ENCODE results near the gene DNAJC25. TPM values are rescaled to one million over a fixed set of nuclear protein-coding genes. Genes with fewer than 3 reads are reported as not detected.
A peak's percentile ranks its signal among the peaks of the same experiment; 100 is the strongest.

DNAJC25 gene
- total RNA-seq, 1 experiment from 2014 or later = 6.2 TPM

DNA sequence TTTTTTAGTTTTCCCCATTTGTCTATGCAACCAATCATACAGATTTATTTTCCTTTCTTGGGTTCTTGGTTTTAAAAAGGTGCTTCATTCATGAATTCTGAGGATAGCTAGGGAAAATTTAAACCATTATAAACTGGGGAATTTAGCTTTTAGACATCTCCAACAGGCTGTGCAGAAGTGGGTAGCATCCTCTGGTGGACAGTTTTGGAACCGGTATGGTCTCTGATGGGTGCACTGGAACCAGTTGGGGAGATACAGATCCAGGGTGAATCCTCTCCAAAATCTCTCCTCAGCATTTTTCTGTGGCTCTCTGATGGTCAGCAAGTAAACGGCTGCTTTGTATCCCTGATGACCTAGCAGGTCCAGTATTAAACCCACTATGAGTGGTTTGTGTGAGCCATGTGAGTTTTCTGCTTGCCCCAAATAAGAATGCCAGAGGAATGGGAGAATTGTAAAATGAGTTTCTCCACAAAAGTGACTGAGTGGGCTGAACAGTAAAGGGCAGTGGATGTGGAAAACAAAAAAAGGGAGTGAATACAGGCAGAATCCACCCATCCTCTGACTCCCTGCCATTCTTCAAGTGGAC is 9.1 kb upstream of the DNAJC25 start:
- in situ Hi-C loops (cut with HindIII; ENCODE audit: low pct_unique_long_range_greater_than_20kb, low sequenced_read_pairs) = no loop called here
- no peak for DNase-seq (ENCODE audit: low read depth)

GRCh38 chr9:111622626-111623025 is 8.5 kb upstream of the DNAJC25 start:
- in situ Hi-C loops (cut with HindIII; ENCODE audit: low pct_unique_long_range_greater_than_20kb, low sequenced_read_pairs) = no loop called here
- peak; percentile 73 for DNase-seq (ENCODE audit: low read depth)

DNA sequence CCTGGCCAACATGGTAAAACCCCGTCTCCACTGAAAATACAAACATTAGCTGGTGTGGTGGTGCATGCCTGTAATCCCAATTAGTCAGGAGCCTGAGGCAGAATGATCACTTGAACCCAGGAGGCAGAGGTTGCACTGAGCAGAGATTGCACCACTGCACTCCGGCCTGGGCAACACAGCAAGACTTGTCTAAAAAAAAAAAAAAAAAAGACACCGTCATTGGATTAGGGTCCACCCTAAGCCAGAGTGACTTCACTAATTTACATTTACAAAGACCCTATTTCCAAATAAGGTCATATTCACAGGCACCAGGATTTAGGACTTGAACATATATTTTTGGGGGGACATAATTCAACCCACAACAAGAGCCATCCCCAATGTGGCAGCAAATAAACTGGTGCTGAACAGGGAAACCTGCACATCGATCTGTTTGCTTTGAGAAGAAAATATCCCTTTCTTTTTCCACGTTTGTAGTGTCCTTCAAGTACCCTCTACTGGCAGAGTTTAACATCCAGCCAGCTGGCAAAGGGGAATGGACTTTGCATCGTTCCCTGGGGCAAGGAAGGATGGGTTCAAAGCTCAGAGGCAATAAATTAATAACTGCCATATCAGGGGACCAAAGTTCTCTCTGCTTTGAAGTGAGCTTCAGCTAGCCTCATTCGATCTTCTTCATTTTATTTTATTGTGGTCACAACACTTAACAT is 3.7 kb upstream of the DNAJC25 start:
- DNase-seq (ENCODE audit: low read depth) = no peak
- in situ Hi-C loops (cut with HindIII; ENCODE audit: low pct_unique_long_range_greater_than_20kb, low sequenced_read_pairs) = no loop called here

GRCh38 chr9:111628411-111628810 is 2.7 kb upstream of the DNAJC25 start:
- DNase-seq (ENCODE audit: low read depth) = no peak
- in situ Hi-C loops (cut with HindIII; ENCODE audit: low pct_unique_long_range_greater_than_20kb, low sequenced_read_pairs) = no loop called here

DNA sequence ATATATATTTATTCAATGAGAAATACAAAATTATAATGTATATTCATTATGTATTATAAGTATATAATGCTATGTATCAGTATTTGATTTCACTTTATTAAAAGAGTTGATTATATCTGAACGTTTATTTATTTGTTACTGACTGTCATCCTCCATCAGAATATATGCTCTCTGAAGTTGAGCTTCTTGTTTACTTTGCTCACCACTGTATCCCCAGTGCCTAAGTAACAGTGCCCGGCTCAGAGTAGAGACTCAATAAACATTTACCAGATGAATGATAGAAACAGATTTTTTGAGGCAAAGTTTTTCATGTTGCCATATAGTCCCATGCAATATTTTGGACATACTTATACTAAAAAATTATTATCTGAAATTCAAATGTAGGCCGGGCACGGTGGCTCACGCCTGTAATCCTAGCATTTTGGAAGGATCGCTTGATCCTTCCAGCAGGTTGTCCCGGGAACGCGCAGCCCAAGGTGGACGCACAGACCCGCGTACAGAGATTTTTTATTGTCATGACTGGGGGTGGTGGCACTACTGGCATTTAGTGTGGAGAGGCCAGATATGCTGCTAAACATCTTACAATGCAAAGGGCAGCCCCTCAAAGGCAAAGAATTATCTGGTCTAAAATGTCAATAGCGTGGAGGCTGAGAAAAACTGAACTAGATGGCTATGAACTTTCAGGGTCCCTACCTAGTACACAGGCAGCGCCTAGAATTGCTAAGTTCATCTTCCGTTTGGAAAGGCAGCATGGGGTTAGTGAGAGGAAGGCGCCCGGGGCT is 761 bp upstream of the DNAJC25 start:
- DNase-seq (ENCODE audit: low read depth) = no peak
- in situ Hi-C loops (cut with HindIII; ENCODE audit: low pct_unique_long_range_greater_than_20kb, low sequenced_read_pairs) = no loop called here

DNA sequence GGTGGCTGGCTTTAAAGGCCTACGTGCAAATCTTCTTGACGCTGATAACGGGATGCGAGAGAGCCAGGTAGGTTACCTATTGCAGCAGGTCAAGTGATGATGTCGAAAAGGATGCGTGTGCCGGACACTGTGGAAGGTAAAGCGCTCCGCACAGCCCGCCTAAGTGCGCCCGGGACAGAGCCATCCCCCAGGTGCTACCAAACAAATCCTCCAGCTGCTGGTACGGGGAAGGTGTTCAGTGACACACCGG is 245 bp upstream of the DNAJC25 start:
- no peak for DNase-seq (ENCODE audit: low read depth)
- in situ Hi-C loops (cut with HindIII; ENCODE audit: low pct_unique_long_range_greater_than_20kb, low sequenced_read_pairs) = no loop called here

- in situ Hi-C loops (cut with HindIII; ENCODE audit: low pct_unique_long_range_greater_than_20kb, low sequenced_read_pairs) = no loop called here
- no peak for DNase-seq (ENCODE audit: low read depth)
These were observed 926 bp downstream of the DNAJC25 start for GRCh38 chr9:111632060-111632459.

GRCh38 chr9:111632695-111633388 is 1.7 kb downstream of the DNAJC25 start:
- in situ Hi-C loops (cut with HindIII; ENCODE audit: low pct_unique_long_range_greater_than_20kb, low sequenced_read_pairs) = no loop called here
- no peak for DNase-seq (ENCODE audit: low read depth)

- no peak for DNase-seq (ENCODE audit: low read depth)
- in situ Hi-C loops (cut with HindIII; ENCODE audit: low pct_unique_long_range_greater_than_20kb, low sequenced_read_pairs) = no loop called here
These were observed 2.2 kb downstream of the DNAJC25 start for GRCh38 chr9:111633389-111633736.

DNA sequence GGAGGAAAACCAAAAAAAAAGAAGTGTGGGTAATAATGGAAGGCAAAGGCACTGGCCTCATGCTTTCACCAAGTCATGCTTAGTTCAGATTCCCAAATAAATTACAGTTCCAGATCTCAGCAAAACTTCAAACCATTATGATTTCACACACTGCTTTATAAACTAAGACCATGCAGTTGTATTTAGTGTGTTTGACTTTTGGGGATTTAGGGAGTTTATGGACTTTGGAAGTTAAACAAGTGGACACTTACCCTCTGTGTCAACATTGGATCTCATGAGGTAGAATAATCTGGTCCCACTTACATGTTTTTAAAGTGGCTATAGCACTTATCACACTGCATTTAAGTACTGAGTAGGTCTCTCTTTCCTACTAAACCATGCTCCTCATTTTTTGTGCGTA is 3.7 kb downstream of the DNAJC25 start:
- in situ Hi-C loops (cut with HindIII; ENCODE audit: low pct_unique_long_range_greater_than_20kb, low sequenced_read_pairs) = no loop called here
- no peak for DNase-seq (ENCODE audit: low read depth)

DNA sequence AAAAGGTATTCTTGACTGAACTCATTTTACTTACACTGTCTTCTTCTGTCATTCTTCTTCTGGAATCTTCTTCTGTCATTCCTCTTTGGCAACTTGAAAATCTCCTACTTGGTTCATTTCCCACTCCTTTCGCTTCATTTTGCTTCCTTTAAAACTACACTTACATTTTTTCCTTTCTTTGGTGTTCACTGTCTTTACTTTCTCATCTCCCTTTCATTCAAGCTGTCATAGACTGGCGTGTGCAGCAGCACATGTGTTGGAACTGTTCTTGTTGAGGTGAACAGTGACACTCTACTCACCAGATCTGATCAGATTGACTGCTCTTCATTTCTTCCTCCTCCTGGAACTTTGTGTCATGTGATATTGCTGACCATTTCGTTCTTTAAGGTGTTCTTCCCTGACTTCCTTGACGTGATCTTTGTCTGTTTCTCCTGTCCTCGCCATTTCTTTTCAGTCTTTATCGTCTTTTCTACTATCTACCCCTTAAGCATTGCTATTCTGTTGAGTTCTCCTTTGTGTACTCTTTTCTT is 6.4 kb downstream of the DNAJC25 start:
- DNase-seq (ENCODE audit: low read depth) = no peak
- in situ Hi-C loops (cut with HindIII; ENCODE audit: low pct_unique_long_range_greater_than_20kb, low sequenced_read_pairs) = no loop called here

DNA sequence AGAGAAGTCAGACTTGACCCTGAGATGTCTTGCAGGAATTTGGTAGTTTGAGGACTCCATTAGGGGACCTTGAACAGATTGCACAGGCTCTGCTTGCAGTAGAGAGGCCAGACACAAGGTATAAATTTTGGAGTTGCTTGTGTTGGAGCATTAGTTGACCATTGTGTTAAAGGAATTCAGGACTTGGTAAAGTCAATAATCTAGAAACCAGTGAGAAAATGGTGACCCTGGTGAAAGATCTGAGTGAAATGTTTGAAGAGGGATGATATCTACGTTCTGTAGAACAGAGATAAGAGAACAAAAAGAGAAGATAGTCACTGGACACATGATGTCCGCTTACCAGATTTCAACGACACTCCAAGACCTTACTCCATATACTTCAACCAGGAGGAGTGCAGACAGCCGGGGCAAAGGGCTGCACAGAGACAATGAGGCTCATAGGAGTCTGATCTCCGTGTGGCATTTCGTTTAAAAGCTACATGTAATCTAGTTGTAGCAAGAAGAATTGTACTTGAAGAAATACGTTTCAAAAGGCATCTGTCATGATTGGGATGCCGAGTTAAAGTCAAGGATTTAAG is 13.2 kb downstream of the DNAJC25 start:
- in situ Hi-C loops (cut with HindIII; ENCODE audit: low pct_unique_long_range_greater_than_20kb, low sequenced_read_pairs) = no loop called here
- DNase-seq (ENCODE audit: low read depth) = no peak

- no peak for DNase-seq (ENCODE audit: low read depth)
- in situ Hi-C loops (cut with HindIII; ENCODE audit: low pct_unique_long_range_greater_than_20kb, low sequenced_read_pairs) = no loop called here
These were observed 14.7 kb downstream of the DNAJC25 start for GRCh38 chr9:111645806-111646205.

- in situ Hi-C loops (cut with HindIII; ENCODE audit: low pct_unique_long_range_greater_than_20kb, low sequenced_read_pairs) = no loop called here
- DNase-seq (ENCODE audit: low read depth) = no peak
These were observed 15.3 kb downstream of the DNAJC25 start for GRCh38 chr9:111646417-111646816.

DNA sequence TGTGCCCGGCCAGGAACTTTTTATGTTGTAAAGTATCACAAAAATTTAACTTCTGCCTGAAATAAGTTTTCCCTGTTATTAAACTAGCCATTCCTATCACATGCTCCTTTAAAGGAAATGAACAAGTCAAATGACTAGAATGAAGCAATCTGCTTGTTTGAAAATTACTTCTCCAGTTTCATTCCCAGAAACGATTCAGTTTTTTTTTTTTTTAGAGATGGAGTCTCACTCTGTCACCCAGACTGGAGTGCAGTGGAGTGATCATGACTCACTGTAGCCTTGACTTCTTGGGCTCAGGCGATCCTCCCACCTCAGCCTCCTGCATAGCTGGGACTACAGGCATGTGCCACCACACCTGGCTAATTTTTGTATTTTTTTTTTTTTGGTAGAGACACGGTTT is 16.9 kb downstream of the DNAJC25 start:
- DNase-seq (ENCODE audit: low read depth) = no peak
- in situ Hi-C loops (cut with HindIII; ENCODE audit: low pct_unique_long_range_greater_than_20kb, low sequenced_read_pairs) = no loop called here

DNA sequence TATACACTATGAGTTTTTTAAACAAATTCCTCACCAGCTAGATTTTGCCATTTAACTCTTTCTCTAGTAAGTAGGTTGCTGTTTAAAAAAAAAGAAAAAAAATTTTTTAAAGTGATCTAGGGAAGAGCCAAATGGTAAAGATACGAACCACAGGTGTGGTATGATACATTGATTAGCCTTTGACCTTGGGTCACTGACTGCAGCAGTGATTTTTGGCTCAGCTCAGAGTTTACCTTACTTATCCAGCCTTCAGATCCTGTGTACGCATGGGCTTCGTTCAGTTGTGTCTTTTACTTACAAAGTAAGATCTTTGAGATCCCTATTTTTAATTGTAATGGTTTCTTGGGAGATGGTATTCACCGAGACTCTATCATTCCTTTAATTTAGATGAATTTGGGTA is 17.9 kb downstream of the DNAJC25 start:
- DNase-seq (ENCODE audit: low read depth) = no peak

DNA sequence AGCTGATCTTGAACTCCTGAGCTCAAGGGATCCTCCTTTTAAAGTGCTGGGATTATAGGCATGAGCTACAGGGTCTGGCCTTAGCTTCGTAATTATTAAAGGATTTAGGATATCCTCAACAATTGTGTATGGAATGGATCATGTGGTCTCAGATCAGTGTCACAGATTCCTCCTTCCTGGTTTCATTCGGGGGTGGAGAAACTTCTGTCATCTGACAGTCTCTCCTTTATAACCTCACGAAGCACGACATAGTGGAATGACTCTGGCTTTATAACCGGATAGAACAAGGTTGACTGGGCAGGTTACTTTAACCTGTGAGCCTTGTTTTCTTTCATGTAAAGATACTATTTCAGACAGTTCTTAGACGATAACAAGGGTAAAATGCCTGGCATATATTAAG is 25.9 kb downstream of the DNAJC25 start:
- DNase-seq (ENCODE audit: low read depth) = peak; percentile 78
- in situ Hi-C loops (cut with HindIII; ENCODE audit: low pct_unique_long_range_greater_than_20kb, low sequenced_read_pairs) = no loop called here

More for the DNA sequence above, 17.9 kb downstream of the DNAJC25 start:
- in situ Hi-C loops (cut with HindIII; ENCODE audit: low pct_unique_long_range_greater_than_20kb, low sequenced_read_pairs) = no loop called here

GRCh38 chr9:111658943-111659342 is 27.8 kb downstream of the DNAJC25 start:
- no peak for DNase-seq (ENCODE audit: low read depth)
- in situ Hi-C loops (cut with HindIII; ENCODE audit: low pct_unique_long_range_greater_than_20kb, low sequenced_read_pairs) = no loop called here

GRCh38 chr9:111659691-111660090 is 28.6 kb downstream of the DNAJC25 start:
- in situ Hi-C loops (cut with HindIII; ENCODE audit: low pct_unique_long_range_greater_than_20kb, low sequenced_read_pairs) = no loop called here

More at GRCh38 chr9:111659691-111660090, 28.6 kb downstream of the DNAJC25 start:
- no peak for DNase-seq (ENCODE audit: low read depth)
